SK-N-SH treated with all-trans-retinoic acid at 6 μM for 48 hours (cell line): ENCODE data around the gene TNFRSF21.

ENCODE experiments used
- ATAC-seq: fragments of 200-7000 bp; cut with Tn5 transposase; 3 replicates; pipeline ENCODE4 v1.9.1; 2020; ENCODE audit warnings: mild to moderate bottlenecking, moderate library complexity
- CSDC2 ChIP-seq: fragments of 250-450 bp; sonication (Bioruptor Pico); IDR thresholded peaks from 2 replicates; pipeline ENCODE4 v1.5.0; 2020; ENCODE audit warnings: mild to moderate bottlenecking, moderate library complexity
- CSRNP3 ChIP-seq: fragments of 250-450 bp; sonication (Bioruptor Pico); IDR thresholded peaks from 2 replicates; pipeline ENCODE4 v1.5.1; 2021; ENCODE audit warnings: mild to moderate bottlenecking, moderate library complexity
- ESRRG ChIP-seq: fragments of 250-450 bp; sonication (Bioruptor Pico); IDR thresholded peaks from 2 replicates; pipeline ENCODE4 v1.6.1; 2021; ENCODE audit warnings: mild to moderate bottlenecking
- GLIS3 ChIP-seq: fragments of 250-450 bp; sonication (Bioruptor Pico); IDR thresholded peaks from 2 replicates; pipeline ENCODE4 v1.5.0; 2020; ENCODE audit warnings: mild to moderate bottlenecking, moderate library complexity
- ISL1 ChIP-seq: fragments of 250-450 bp; sonication (Bioruptor Pico); IDR thresholded peaks from 2 replicates; pipeline ENCODE4 v2.1.2; 2022; ENCODE audit warnings: mild to moderate bottlenecking, moderate library complexity
- OSR1 ChIP-seq: fragments of 250-450 bp; sonication (Bioruptor Pico); IDR thresholded peaks from 2 replicates; pipeline ENCODE4 v1.8.0; 2022; ENCODE audit warnings: moderate library complexity, mild to moderate bottlenecking, inconsistent platforms
- POU6F1 ChIP-seq: fragments of 250-450 bp; sonication (Bioruptor Pico); IDR thresholded peaks from 2 replicates; pipeline ENCODE4 v1.8.0; 2021; ENCODE audit warnings: low read depth, mild to moderate bottlenecking, moderate library complexity, borderline replicate concordance
- PPARA ChIP-seq: fragments of 250-450 bp; sonication (Bioruptor Pico); IDR thresholded peaks from 2 replicates; pipeline ENCODE4 v1.5.0; 2020; ENCODE audit warnings: mild to moderate bottlenecking, borderline replicate concordance
- RARB ChIP-seq: fragments of 250-450 bp; sonication (Bioruptor Pico); IDR thresholded peaks from 2 replicates; pipeline ENCODE4 v1.8.0; 2021; ENCODE audit warnings: mild to moderate bottlenecking, moderate library complexity
- ZC3H10 ChIP-seq: fragments of 250-450 bp; sonication (Bioruptor Pico); IDR thresholded peaks from 2 replicates; pipeline ENCODE4 v1.5.1; 2021; ENCODE audit warnings: mild to moderate bottlenecking, moderate library complexity
- ZNF565 ChIP-seq: fragments of 450-650 bp; formaldehyde crosslinking; conservative IDR thresholded peaks from 2 replicates; pipeline ENCODE4 v1.5.0; 2020; ENCODE audit warnings: low read depth, mild to moderate bottlenecking, moderate library complexity
- ZNF70 ChIP-seq: fragments of 450-650 bp; formaldehyde crosslinking; IDR thresholded peaks from 2 replicates; pipeline ENCODE4 v1.5.0; 2020; ENCODE audit warnings: mild to moderate bottlenecking, moderate library complexity
- ZNF8 ChIP-seq: fragments of 450-650 bp; formaldehyde crosslinking; IDR thresholded peaks from 2 replicates; pipeline ENCODE4 v1.5.0; 2020; ENCODE audit warnings: mild to moderate bottlenecking, moderate library complexity
- TF ChIP-seq, protein P1 (sequence below): fragments of 250-450 bp; sonication (Bioruptor Pico); IDR thresholded peaks from 2 replicates; pipeline ENCODE4 v1.5.0; 2020; ENCODE audit warnings: mild to moderate bottlenecking, moderate library complexity
- TF ChIP-seq, protein P2 (sequence below): fragments of 250-450 bp; sonication (Bioruptor Pico); IDR thresholded peaks from 2 replicates; pipeline ENCODE4 v1.5.1; 2020; ENCODE audit warnings: low read depth, mild to moderate bottlenecking, moderate library complexity
- TF ChIP-seq, protein P3 (sequence below): fragments of 250-450 bp; sonication (Bioruptor Pico); IDR thresholded peaks from 2 replicates; pipeline ENCODE4 v1.8.0; 2020; ENCODE audit warnings: mild to moderate bottlenecking, moderate library complexity, borderline replicate concordance

The TNFRSF21 gene

DNA sequence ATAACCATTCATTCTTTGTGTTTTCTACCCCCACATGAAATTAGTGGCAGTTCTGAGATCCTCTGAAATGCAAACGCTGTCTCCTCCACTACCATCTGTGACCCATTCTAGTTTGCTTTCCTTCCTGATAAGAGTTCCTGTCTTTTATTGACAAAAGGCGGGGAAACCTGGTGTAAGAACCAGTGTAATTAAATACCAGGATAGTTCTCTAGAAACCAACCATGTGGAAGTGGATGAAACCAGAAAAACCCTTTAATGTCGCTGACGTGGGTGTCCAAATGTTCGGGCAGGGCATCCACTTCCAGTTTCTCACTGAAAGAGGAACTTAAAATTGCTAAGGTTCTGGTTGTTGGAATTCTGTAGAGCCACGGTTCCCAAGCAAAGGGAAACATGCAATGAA lies 79.1 kb downstream of the TNFRSF21 start:
- ATAC-seq, result no peak

DNA sequence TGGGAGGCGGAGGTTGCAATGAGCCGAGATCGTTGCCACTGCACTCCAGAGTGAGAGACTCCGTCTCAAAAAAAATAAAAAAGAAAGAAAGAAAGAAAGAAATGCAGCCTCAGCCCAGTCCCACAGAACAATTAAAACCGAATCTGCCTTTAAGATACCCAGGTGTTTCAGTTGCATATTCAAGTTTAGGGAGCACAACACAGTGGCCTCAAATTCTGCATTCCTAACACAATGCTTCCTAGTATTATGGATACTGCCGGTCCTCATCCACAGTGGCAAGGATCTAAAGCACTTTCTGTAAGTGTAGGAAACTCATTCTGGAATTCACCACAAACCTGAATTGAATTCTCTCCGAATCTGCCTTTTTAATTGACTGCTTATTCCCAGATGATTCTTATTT lies 80.5 kb downstream of the TNFRSF21 start:
- no peak for ATAC-seq
- TF ChIP-seq ISL1 (CRISPR knock-in tag), result no peak
- TF ChIP-seq ZNF8, result no peak
- TF ChIP-seq, protein P1, sequence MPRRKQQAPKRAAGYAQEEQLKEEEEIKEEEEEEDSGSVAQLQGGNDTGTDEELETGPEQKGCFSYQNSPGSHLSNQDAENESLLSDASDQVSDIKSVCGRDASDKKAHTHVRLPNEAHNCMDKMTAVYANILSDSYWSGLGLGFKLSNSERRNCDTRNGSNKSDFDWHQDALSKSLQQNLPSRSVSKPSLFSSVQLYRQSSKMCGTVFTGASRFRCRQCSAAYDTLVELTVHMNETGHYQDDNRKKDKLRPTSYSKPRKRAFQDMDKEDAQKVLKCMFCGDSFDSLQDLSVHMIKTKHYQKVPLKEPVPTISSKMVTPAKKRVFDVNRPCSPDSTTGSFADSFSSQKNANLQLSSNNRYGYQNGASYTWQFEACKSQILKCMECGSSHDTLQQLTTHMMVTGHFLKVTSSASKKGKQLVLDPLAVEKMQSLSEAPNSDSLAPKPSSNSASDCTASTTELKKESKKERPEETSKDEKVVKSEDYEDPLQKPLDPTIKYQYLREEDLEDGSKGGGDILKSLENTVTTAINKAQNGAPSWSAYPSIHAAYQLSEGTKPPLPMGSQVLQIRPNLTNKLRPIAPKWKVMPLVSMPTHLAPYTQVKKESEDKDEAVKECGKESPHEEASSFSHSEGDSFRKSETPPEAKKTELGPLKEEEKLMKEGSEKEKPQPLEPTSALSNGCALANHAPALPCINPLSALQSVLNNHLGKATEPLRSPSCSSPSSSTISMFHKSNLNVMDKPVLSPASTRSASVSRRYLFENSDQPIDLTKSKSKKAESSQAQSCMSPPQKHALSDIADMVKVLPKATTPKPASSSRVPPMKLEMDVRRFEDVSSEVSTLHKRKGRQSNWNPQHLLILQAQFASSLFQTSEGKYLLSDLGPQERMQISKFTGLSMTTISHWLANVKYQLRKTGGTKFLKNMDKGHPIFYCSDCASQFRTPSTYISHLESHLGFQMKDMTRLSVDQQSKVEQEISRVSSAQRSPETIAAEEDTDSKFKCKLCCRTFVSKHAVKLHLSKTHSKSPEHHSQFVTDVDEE, result no peak
- no peak for TF ChIP-seq OSR1 (CRISPR knock-in tag)
- TF ChIP-seq CSDC2 (CRISPR knock-in tag), result no peak
- no peak for TF ChIP-seq ESRRG (CRISPR knock-in tag)
- no peak for TF ChIP-seq GLIS3
- no peak for TF ChIP-seq RARB
- TF ChIP-seq, protein P2, sequence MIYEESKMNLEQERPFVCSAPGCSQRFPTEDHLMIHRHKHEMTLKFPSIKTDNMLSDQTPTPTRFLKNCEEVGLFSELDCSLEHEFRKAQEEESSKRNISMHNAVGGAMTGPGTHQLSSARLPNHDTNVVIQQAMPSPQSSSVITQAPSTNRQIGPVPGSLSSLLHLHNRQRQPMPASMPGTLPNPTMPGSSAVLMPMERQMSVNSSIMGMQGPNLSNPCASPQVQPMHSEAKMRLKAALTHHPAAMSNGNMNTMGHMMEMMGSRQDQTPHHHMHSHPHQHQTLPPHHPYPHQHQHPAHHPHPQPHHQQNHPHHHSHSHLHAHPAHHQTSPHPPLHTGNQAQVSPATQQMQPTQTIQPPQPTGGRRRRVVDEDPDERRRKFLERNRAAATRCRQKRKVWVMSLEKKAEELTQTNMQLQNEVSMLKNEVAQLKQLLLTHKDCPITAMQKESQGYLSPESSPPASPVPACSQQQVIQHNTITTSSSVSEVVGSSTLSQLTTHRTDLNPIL (CRISPR knock-in tag), result no peak
- TF ChIP-seq ZNF565 (CRISPR knock-in tag), result no peak
- no peak for TF ChIP-seq ZNF70 (CRISPR knock-in tag)
- no peak for TF ChIP-seq POU6F1 (CRISPR knock-in tag)

More for the DNA sequence above, 79.1 kb downstream of the TNFRSF21 start:
- no peak for TF ChIP-seq POU6F1 (CRISPR knock-in tag)
- no peak for TF ChIP-seq ZC3H10
- TF ChIP-seq, protein P1, result no peak
- TF ChIP-seq, protein P3, sequence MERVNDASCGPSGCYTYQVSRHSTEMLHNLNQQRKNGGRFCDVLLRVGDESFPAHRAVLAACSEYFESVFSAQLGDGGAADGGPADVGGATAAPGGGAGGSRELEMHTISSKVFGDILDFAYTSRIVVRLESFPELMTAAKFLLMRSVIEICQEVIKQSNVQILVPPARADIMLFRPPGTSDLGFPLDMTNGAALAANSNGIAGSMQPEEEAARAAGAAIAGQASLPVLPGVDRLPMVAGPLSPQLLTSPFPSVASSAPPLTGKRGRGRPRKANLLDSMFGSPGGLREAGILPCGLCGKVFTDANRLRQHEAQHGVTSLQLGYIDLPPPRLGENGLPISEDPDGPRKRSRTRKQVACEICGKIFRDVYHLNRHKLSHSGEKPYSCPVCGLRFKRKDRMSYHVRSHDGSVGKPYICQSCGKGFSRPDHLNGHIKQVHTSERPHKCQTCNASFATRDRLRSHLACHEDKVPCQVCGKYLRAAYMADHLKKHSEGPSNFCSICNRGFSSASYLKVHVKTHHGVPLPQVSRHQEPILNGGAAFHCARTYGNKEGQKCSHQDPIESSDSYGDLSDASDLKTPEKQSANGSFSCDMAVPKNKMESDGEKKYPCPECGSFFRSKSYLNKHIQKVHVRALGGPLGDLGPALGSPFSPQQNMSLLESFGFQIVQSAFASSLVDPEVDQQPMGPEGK, result no peak
- TF ChIP-seq PPARA (CRISPR knock-in tag), result no peak
- no peak for TF ChIP-seq ZNF565 (CRISPR knock-in tag)
- no peak for TF ChIP-seq CSRNP3 (CRISPR knock-in tag)
- TF ChIP-seq, protein P2 (CRISPR knock-in tag), result no peak
